GM12878 (cell line): ENCODE measurements around the gene FRZB. TPM values are rescaled to one million over a fixed set of nuclear protein-coding genes. Genes with fewer than 3 reads are reported as not detected.

ENCODE experiments used
- ATAC-seq: fragments of 200-7000 bp; cut with Tn5 transposase; 3 replicates; pipeline ENCODE4 v1.9.1; 2020; ENCODE audit warnings: mild to moderate bottlenecking, moderate library complexity
- BruUV-seq: library from RNA; stranded (reverse); fragments of 400-500 nt; replicated peaks from 2 replicates; lab custom pipeline; 2021; lab: Mats Ljungman, UMichigan
- CTCF ChIA-PET: fragments of 300-600 bp; sonication (Branson Sonifier 250); formaldehyde crosslinking; extraction: SDS; loops from one replicate; lab custom pipeline; 2021; ENCODE audit warnings: inconsistent platforms; lab: Yijun Ruan, JAX
- POLR2A ChIA-PET: fragments of 350-600 bp; formaldehyde crosslinking; extraction: SDS; loops from one replicate; lab custom pipeline; 2021; ENCODE audit warnings: inconsistent platforms; lab: Charles Lee
- RAD21 ChIA-PET: fragments of 300-600 bp; sonication (Branson Sonifier 250); formaldehyde crosslinking; loops from one replicate; lab custom pipeline; 2023; ENCODE audit warnings: antibody characterized with exemption; ENCODE audit not compliant: unreplicated experiment; lab: Charles Lee
- SMC1A ChIA-PET: fragments of 300-600 bp; sonication (Branson Sonifier 250); formaldehyde crosslinking; loops from one replicate; lab custom pipeline; 2023; ENCODE audit not compliant: unreplicated experiment, uncharacterized antibody; lab: Charles Lee
- DNase-seq: peaks from one replicate; pipeline ENCODE4 v3.0.0-alpha.2; 2011; ENCODE audit warnings: low read depth, low spot score
- FAIRE-seq: peaks from 3 replicates; lab custom pipeline; 2011; peaks lifted over from hg19 to GRCh38; lab: Jason Lieb, UNC
- H2AFZ ChIP-seq: 2 replicates; pipeline ENCODE4 v1.6.0; 2011; ENCODE audit warnings: low read depth, low read length, control low read depth; ENCODE audit not compliant: control insufficient read depth
- H3K27ac ChIP-seq: 2 replicates; pipeline ENCODE4 v1.5.1; 2011; ENCODE audit warnings: control low read depth; ENCODE audit not compliant: control insufficient read depth, insufficient read depth
- H3K27me3 ChIP-seq, 2 experiments: replicated peaks in 1 of 2; 2 replicates each; pipeline versions ENCODE4 v1.6.0 to v1.6.1; 2011; ENCODE audit warnings: low read length in 1 of 2; ENCODE audit not compliant: control insufficient read depth in 2 of 2, insufficient read depth in 2 of 2
- H3K36me3 ChIP-seq, 2 experiments: 2 replicates each; pipeline ENCODE4 v1.5.1; 2011; ENCODE audit warnings: low read length in 1 of 2; ENCODE audit not compliant: control insufficient read depth in 2 of 2, insufficient read depth in 2 of 2
- H3K4me1 ChIP-seq: 2 replicates; pipeline ENCODE4 v1.6.1; 2011; ENCODE audit warnings: mild to moderate bottlenecking, low read length, moderate library complexity, mixed read lengths; ENCODE audit not compliant: control insufficient read depth, insufficient read depth
- H3K4me2 ChIP-seq: 2 replicates; pipeline ENCODE4 v1.6.0; 2011; ENCODE audit warnings: control low read depth; ENCODE audit not compliant: control insufficient read depth, insufficient read depth
- H3K4me3 ChIP-seq: fragments of 200-600 bp; sonication (generic); 2 replicates; pipeline ENCODE4 v1.5.1; 2016
- H3K79me2 ChIP-seq: 2 replicates; pipeline ENCODE4 v1.6.0; 2011; ENCODE audit warnings: low read length; ENCODE audit not compliant: control insufficient read depth, insufficient read depth
- H3K9ac ChIP-seq: 2 replicates; pipeline ENCODE4 v1.8.0; 2011; ENCODE audit warnings: low read length, control low read depth, mixed read lengths; ENCODE audit not compliant: control insufficient read depth, insufficient read depth
- H3K9me3 ChIP-seq: replicated peaks from 3 replicates; pipeline ENCODE4 v1.5.1; 2011; ENCODE audit warnings: mild to moderate bottlenecking, low read length; ENCODE audit not compliant: control insufficient read depth, insufficient read depth
- H4K20me1 ChIP-seq: 2 replicates; pipeline ENCODE4 v1.6.0; 2011; ENCODE audit not compliant: control insufficient read depth, insufficient read depth
- BCL3 ChIP-seq: IDR thresholded peaks from 2 replicates; pipeline ENCODE4 v1.6.1; 2011; ENCODE audit warnings: borderline replicate concordance, low read depth, mild to moderate bottlenecking, moderate library complexity, low read length; ENCODE audit not compliant: insufficient read depth, poor library complexity, severe bottlenecking
- CBX5 ChIP-seq: sonication (generic); IDR thresholded peaks from 2 replicates; pipeline ENCODE4 v1.6.1; 2016; ENCODE audit warnings: low read depth, moderate library complexity, mild to moderate bottlenecking, inconsistent platforms
- MEF2B ChIP-seq: fragments of 450-650 bp; IDR thresholded peaks from 2 replicates; pipeline ENCODE4 v1.6.1; 2018; ENCODE audit warnings: mild to moderate bottlenecking, moderate library complexity; ENCODE audit not compliant: partially characterized antibody, poor library complexity, severe bottlenecking
- NBN ChIP-seq: fragments of 450-650 bp; IDR thresholded peaks from 2 replicates; pipeline ENCODE4 v1.6.1; 2016
- PAX8 ChIP-seq: fragments of 450-650 bp; IDR thresholded peaks from 2 replicates; pipeline ENCODE4 v1.6.1; 2017; ENCODE audit warnings: mild to moderate bottlenecking, moderate library complexity
- RUNX3 ChIP-seq: IDR thresholded peaks from 2 replicates; pipeline ENCODE4 v1.6.1; 2012; ENCODE audit warnings: low read length, inconsistent platforms
- SMARCA5 ChIP-seq: fragments of 450-650 bp; IDR thresholded peaks from 2 replicates; pipeline ENCODE4 v1.6.1; 2017; ENCODE audit warnings: mild to moderate bottlenecking
- SUPT20H ChIP-seq: IDR thresholded peaks from 2 replicates; pipeline ENCODE4 v1.6.1; 2011; ENCODE audit warnings: low read depth, mild to moderate bottlenecking, low read length, moderate library complexity, borderline replicate concordance; ENCODE audit not compliant: control insufficient read depth
- USF2 ChIP-seq: IDR thresholded peaks from 2 replicates; pipeline ENCODE4 v1.6.1; 2011; ENCODE audit warnings: low read depth, low read length, improper control_type of control experiment, borderline replicate concordance
- YY1 ChIP-seq: IDR thresholded peaks from 2 replicates; pipeline ENCODE4 v1.6.1; 2011; ENCODE audit warnings: low read depth, mild to moderate bottlenecking, low read length
- ZBTB11 ChIP-seq: fragments of 450-650 bp; formaldehyde crosslinking; IDR thresholded peaks from 2 replicates; pipeline ENCODE4 v1.5.0; 2022; ENCODE audit warnings: mild to moderate bottlenecking, missing genetic modification characterization
- WGBS: methylation state at CpG from one replicate; pipeline ENCODE4 v1.1.6; 2016; ENCODE audit warnings: low lambda C conversion rate; ENCODE audit not compliant: insufficient replicate concordance, insufficient coverage; ENCODE audit errors: missing lambda C conversion rate; 5-methylcytosine and 5-hydroxymethylcytosine counted together
- in situ Hi-C: fragments of 300-500 bp; cut with MboI; formaldehyde crosslinking; loops from 9 replicates; pipeline ENCODE4 v1.14.3; 2018; ENCODE audit warnings: mixed read lengths
- intact Hi-C: fragments of 100-400 bp; cut with micrococcal nuclease; formaldehyde crosslinking; loops from one replicate; pipeline ENCODE4 v1.14.2; 2022; ENCODE audit not compliant: unreplicated experiment
- polyA plus RNA-seq, 11 experiments: library from polyadenylated mRNA; depleted of rRNA in 4 of 11; unstranded in 6 of 11; stranded (reverse) in 5 of 11; fragments of >200 nt; fragmentation: Nextera tagmentation in 4 of 11; fragmentation: Illumina TruSeq in 1 of 11; extraction: Ambion mirVana in 4 of 11; extraction: Trizol in 1 of 11; gene quantifications; 1 replicate in 1 of 11; 2 replicates in 10 of 11; pipeline versions ENCODE4 v1.2.1 to v1.2.3, GENCODE V29; 2011 to 2016; ENCODE audit warnings: inconsistent platforms in 2 of 11, missing spikeins in 2 of 11, low read depth in 1 of 11
- total RNA-seq, 4 experiments: library from RNA; depleted of rRNA in 3 of 4; stranded (reverse); fragments of >200 nt in 3 of 4; fragmentation: Illumina TruSeq in 1 of 4; extraction: Trizol in 1 of 4; gene quantifications; 2 replicates each; pipeline versions ENCODE4 v1.2.1 to v1.2.3, GENCODE V29; 2013 to 2021
- TF ChIP-seq, protein P1 (sequence below): IDR thresholded peaks from 2 replicates; pipeline ENCODE4 v1.6.1; 2011; ENCODE audit warnings: low read depth, mild to moderate bottlenecking, low read length, moderate library complexity, borderline replicate concordance; ENCODE audit errors: extremely low read depth
- TF ChIP-seq, protein P2 (sequence below): fragments of 450-650 bp; IDR thresholded peaks from 2 replicates; pipeline ENCODE4 v1.6.1; 2017; ENCODE audit warnings: mild to moderate bottlenecking, low read depth, inconsistent platforms; ENCODE audit not compliant: poor library complexity, severe bottlenecking

FRZB gene
- total and polyA plus RNA-seq, 10 of the 15 experiments (the other 5 are each of a cell fraction or from before 2014, with no cell fraction given): 0.03 TPM; not detected in 9

DNA sequence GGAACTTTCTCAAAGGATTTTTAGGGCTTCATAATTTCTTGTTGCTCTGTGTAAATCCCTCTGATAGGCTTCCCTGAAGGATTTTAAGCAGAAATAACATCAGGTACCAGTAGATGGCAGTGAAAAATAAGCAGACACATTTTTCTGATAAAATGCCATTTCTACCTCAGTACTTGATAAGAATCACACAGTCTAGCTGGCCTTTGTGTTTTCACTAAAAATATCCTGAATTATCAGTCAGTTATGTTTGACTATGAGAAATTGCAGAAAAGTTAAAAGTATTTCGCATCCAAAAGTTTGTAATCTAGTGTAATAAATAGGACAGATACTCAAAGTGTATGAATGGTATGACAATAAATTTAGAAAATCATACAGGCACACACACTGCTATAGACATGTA, 81.7 kb downstream of the FRZB start (continued):
- TF ChIP-seq BCL3 (no peak), YY1 (no peak)

- Histone ChIP-seq H3K4me3 (no peak overlapping the region), H3K27me3 (no peaks in the 10 kb centered on the region), H2AFZ (no peak overlapping the region), H3K9ac (no peak overlapping the region), H4K20me1 (no peaks in the 10 kb centered on the region)
- BruUV-seq: no TSS peak
- POLR2A ChIA-PET: no interaction called here
- SMC1A ChIA-PET: interaction anchor here (1.2 to 1.9 kb wide), 4 partner anchors 10 to 196 kb away, joined by 3 to 7 read pairs (median 6); no protein-coding TSS in a partner anchor
- TF ChIP-seq PAX8 (no peak), MEF2B (no peak), ZBTB11 (CRISPR knock-in tag) (no peak), RUNX3 (no peak), SMARCA5 (no peak), CBX5 (no peak), USF2 (no peak), SUPT20H (no peak), NBN (no peak)
- TF ChIP-seq, protein P1, sequence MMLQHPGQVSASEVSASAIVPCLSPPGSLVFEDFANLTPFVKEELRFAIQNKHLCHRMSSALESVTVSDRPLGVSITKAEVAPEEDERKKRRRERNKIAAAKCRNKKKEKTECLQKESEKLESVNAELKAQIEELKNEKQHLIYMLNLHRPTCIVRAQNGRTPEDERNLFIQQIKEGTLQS: no peak
- TF ChIP-seq, protein P2, sequence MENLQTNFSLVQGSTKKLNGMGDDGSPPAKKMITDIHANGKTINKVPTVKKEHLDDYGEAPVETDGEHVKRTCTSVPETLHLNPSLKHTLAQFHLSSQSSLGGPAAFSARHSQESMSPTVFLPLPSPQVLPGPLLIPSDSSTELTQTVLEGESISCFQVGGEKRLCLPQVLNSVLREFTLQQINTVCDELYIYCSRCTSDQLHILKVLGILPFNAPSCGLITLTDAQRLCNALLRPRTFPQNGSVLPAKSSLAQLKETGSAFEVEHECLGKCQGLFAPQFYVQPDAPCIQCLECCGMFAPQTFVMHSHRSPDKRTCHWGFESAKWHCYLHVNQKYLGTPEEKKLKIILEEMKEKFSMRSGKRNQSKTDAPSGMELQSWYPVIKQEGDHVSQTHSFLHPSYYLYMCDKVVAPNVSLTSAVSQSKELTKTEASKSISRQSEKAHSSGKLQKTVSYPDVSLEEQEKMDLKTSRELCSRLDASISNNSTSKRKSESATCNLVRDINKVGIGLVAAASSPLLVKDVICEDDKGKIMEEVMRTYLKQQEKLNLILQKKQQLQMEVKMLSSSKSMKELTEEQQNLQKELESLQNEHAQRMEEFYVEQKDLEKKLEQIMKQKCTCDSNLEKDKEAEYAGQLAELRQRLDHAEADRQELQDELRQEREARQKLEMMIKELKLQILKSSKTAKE: no peak
- TF ChIP-seq, all 136 proteins: peak for 0
- Histone ChIP-seq H3K4me2 (no peak overlapping the region), H3K9me3 (no peaks in the 10 kb centered on the region), H3K4me1 (no peaks in the 10 kb centered on the region), H3K27ac (no peak overlapping the region), H3K79me2 (no peaks in the 10 kb centered on the region), H3K36me3 (no peaks in the 10 kb centered on the region)
- CTCF ChIA-PET: interaction anchor here (0.6 to 1.6 kb wide), 6 partner anchors 12 to 196 kb away, joined by 3 to 17 read pairs (median 4); no protein-coding TSS in a partner anchor
- DNase-seq (no peak), ATAC-seq (no peak), FAIRE-seq (no peak)
- RAD21 ChIA-PET: interaction anchor here (1.5 to 2.2 kb wide), 2 partner anchors 10 to 196 kb away, joined by 4 to 13 read pairs; no protein-coding TSS in a partner anchor
- 93% methylated on average over 4 of the region's 4 CpGs for WGBS
- intact Hi-C loops (loop anchor here (1.0 kb wide), 1 partner anchor 196 kb away; no protein-coding TSS in a partner anchor), in situ Hi-C loops (no loop called here)
Measured at GRCh38 chr2:182784058-182784706, 82.3 kb downstream of the FRZB start.
